HepG2 (cell line): ENCODE measurements around the gene POLR3GL. TPM values are rescaled to one million over a fixed set of nuclear protein-coding genes. Genes with fewer than 3 reads are reported as not detected.

ENCODE experiments used
- ARNTL ChIP-seq: sonication (generic); formaldehyde crosslinking; IDR thresholded peaks from 2 replicates; pipeline ENCODE4 v1.4.0; 2020; ENCODE audit warnings: mild to moderate bottlenecking, missing genetic modification reagents
- BCL6 ChIP-seq: IDR thresholded peaks from 2 replicates; pipeline ENCODE4 v1.6.1; 2016; ENCODE audit warnings: missing genetic modification reagents, missing compliant biosample characterization
- CHD2 ChIP-seq: IDR thresholded peaks from 2 replicates; pipeline ENCODE4 v1.6.1; 2011; ENCODE audit warnings: low read depth, low read length, improper control_type of control experiment
- FOXJ3 ChIP-seq: sonication (generic); formaldehyde crosslinking; IDR thresholded peaks from 2 replicates; pipeline ENCODE4 v1.4.0; 2020; ENCODE audit warnings: missing genetic modification reagents, mild to moderate bottlenecking, borderline replicate concordance
- FOXK2 ChIP-seq: fragments of 450-650 bp; IDR thresholded peaks from 2 replicates; pipeline ENCODE4 v1.6.1; 2016
- HDAC1 ChIP-seq: sonication (generic); formaldehyde crosslinking; IDR thresholded peaks from 2 replicates; pipeline ENCODE4 v1.5.1; 2020; ENCODE audit warnings: mild to moderate bottlenecking, missing genetic modification reagents
- HDAC2 ChIP-seq: sonication (generic); formaldehyde crosslinking; IDR thresholded peaks from 2 replicates; pipeline ENCODE4 v1.4.0; 2020; ENCODE audit warnings: missing genetic modification reagents
- HOXA3 ChIP-seq: sonication (generic); formaldehyde crosslinking; IDR thresholded peaks from 2 replicates; pipeline ENCODE4 v1.5.0; 2020; ENCODE audit warnings: missing genetic modification reagents
- RARA ChIP-seq: IDR thresholded peaks from 2 replicates; pipeline ENCODE4 v1.6.1; 2016; ENCODE audit warnings: missing genetic modification reagents, missing compliant biosample characterization
- REXO4 ChIP-seq: sonication (generic); formaldehyde crosslinking; IDR thresholded peaks from 2 replicates; pipeline ENCODE4 v1.8.0; 2022; ENCODE audit warnings: missing genetic modification reagents, mild to moderate bottlenecking, borderline replicate concordance
- SMC3 ChIP-seq: IDR thresholded peaks from 2 replicates; pipeline ENCODE4 v1.6.1; 2011; ENCODE audit warnings: low read length, improper control_type of control experiment
- SNAI1 ChIP-seq: sonication (generic); formaldehyde crosslinking; IDR thresholded peaks from 2 replicates; pipeline ENCODE4 v1.5.0; 2020; ENCODE audit warnings: mild to moderate bottlenecking, missing genetic modification reagents, borderline replicate concordance
- SOX5 ChIP-seq: IDR thresholded peaks from 2 replicates; pipeline ENCODE4 v1.6.1; 2016; ENCODE audit warnings: borderline replicate concordance
- TBX2 ChIP-seq: sonication (generic); formaldehyde crosslinking; IDR thresholded peaks from 2 replicates; pipeline ENCODE4 v1.5.0; 2020; ENCODE audit warnings: missing genetic modification reagents, mild to moderate bottlenecking, borderline replicate concordance
- ZBTB1 ChIP-seq: sonication (generic); formaldehyde crosslinking; IDR thresholded peaks from 2 replicates; pipeline ENCODE4 v1.4.0; 2020; ENCODE audit warnings: missing genetic modification reagents, borderline replicate concordance
- polyA plus RNA-seq, 8 experiments: library from polyadenylated mRNA; depleted of rRNA in 3 of 8; stranded (reverse) in 7 of 8; unstranded in 1 of 8; fragments of >200 nt; fragmentation: Illumina TruSeq in 4 of 8; extraction: Trizol in 4 of 8; gene quantifications; 2 replicates each; pipeline versions ENCODE4 v1.2.1 to v1.2.3, GENCODE V29; 2011 to 2016; ENCODE audit warnings: low read depth in 4 of 8, missing spikeins in 1 of 8, mixed read lengths in 1 of 8; ENCODE audit not compliant: insufficient read depth in 1 of 8
- total RNA-seq, 5 experiments: library from RNA; depleted of rRNA; stranded (reverse); fragments of >200 nt; fragmentation: Illumina TruSeq; extraction: Trizol; gene quantifications; 2 replicates each; pipeline ENCODE4 v1.2.3, GENCODE V29; 2016; ENCODE audit warnings: low read depth in 1 of 5
- TF ChIP-seq, protein P1 (sequence below): sonication (generic); formaldehyde crosslinking; IDR thresholded peaks from 2 replicates; pipeline ENCODE4 v1.5.1; 2020; ENCODE audit warnings: mild to moderate bottlenecking, missing genetic modification reagents, borderline replicate concordance
- TF ChIP-seq, protein P2 (sequence below): sonication (generic); formaldehyde crosslinking; IDR thresholded peaks from 2 replicates; pipeline ENCODE4 v1.4.0; 2020; ENCODE audit warnings: missing genetic modification reagents, borderline replicate concordance
- TF ChIP-seq, protein P3 (sequence below), 2 experiments: fragments of 450-650 bp in 1 of 2; sonication (generic) in 1 of 2; formaldehyde crosslinking; IDR thresholded peaks; 2 replicates each; pipeline versions ENCODE4 v1.5.0 to v1.8.0; 2020 to 2022; ENCODE audit warnings: mild to moderate bottlenecking in 1 of 2, missing genetic modification reagents in 1 of 2
- TF ChIP-seq, protein P4 (sequence below): IDR thresholded peaks from 2 replicates; pipeline ENCODE4 v1.4.0; 2020; ENCODE audit warnings: mild to moderate bottlenecking, missing genetic modification reagents
- TF ChIP-seq, protein P5 (sequence below): sonication (generic); formaldehyde crosslinking; IDR thresholded peaks from 2 replicates; pipeline ENCODE4 v1.5.0; 2020; ENCODE audit warnings: missing genetic modification reagents, mild to moderate bottlenecking, borderline replicate concordance
- TF ChIP-seq, protein P6 (sequence below): sonication (generic); formaldehyde crosslinking; IDR thresholded peaks from 2 replicates; pipeline ENCODE4 v1.4.0; 2020; ENCODE audit warnings: mild to moderate bottlenecking, missing genetic modification reagents

Gene POLR3GL
- total and polyA plus RNA-seq, 2 of the 13 experiments (the other 11 are each of a cell fraction or from before 2014, with no cell fraction given) = 11.5 to 12.4 TPM

DNA sequence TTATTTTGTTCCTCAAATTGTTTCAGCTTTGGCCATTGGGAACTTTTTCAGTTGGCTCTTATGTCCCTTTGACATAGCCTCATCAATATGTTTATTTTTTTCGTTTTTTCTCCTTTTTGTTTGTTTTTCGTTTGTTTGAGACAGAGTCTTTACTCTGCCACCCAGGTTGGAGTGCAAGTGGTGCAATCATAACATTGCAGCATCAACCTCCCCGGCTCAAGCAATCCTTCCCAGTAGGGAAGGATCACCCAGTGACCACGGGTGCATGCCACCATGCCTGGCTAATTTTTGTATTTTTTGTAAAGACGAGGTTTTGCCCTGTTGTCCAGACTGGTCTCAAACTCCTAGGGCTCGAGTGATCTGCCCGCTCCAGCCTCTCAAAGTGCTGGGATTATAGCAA, 8.1 kb downstream of the POLR3GL start (continued):
- TF ChIP-seq, protein P1, sequence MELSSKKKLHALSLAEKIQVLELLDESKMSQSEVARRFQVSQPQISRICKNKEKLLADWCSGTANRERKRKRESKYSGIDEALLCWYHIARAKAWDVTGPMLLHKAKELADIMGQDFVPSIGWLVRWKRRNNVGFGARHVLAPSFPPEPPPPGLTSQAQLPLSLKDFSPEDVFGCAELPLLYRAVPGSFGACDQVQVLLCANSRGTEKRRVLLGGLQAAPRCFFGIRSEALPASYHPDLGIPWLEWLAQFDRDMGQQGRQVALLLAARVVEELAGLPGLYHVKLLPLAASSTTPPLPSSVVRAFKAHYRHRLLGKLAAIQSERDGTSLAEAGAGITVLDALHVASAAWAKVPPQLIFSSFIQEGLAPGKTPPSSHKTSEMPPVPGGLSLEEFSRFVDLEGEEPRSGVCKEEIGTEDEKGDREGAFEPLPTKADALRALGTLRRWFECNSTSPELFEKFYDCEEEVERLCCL = no peak
- TF ChIP-seq BCL6 (CRISPR knock-in tag) (peak; percentile 59), FOXK2 (0 out of 2 replicates have a peak, but pooled peaks have one; percentile 9), SOX5 (CRISPR knock-in tag) (peak; percentile 43; the same call in 1 of the 2 replicates), RARA (CRISPR knock-in tag) (peak; percentile 49; the same call in 1 of the 2 replicates), FOXJ3 (CRISPR knock-in tag) (peak; percentile 66; the same call in 1 of the 2 replicates), ARNTL (no peak), TBX2 (CRISPR knock-in tag) (no peak), REXO4 (no peak), CHD2 (no peak), ZBTB1 (no peak), SNAI1 (CRISPR knock-in tag) (no peak), HOXA3 (CRISPR knock-in tag) (peak; percentile 27; the same call in 1 of the 2 replicates), HDAC2 (CRISPR knock-in tag) (peak; percentile 66), SMC3 (peak; percentile 39), HDAC1 (CRISPR knock-in tag) (peak; percentile 62; the same call in 1 of the 2 replicates)
- TF ChIP-seq, protein P2, sequence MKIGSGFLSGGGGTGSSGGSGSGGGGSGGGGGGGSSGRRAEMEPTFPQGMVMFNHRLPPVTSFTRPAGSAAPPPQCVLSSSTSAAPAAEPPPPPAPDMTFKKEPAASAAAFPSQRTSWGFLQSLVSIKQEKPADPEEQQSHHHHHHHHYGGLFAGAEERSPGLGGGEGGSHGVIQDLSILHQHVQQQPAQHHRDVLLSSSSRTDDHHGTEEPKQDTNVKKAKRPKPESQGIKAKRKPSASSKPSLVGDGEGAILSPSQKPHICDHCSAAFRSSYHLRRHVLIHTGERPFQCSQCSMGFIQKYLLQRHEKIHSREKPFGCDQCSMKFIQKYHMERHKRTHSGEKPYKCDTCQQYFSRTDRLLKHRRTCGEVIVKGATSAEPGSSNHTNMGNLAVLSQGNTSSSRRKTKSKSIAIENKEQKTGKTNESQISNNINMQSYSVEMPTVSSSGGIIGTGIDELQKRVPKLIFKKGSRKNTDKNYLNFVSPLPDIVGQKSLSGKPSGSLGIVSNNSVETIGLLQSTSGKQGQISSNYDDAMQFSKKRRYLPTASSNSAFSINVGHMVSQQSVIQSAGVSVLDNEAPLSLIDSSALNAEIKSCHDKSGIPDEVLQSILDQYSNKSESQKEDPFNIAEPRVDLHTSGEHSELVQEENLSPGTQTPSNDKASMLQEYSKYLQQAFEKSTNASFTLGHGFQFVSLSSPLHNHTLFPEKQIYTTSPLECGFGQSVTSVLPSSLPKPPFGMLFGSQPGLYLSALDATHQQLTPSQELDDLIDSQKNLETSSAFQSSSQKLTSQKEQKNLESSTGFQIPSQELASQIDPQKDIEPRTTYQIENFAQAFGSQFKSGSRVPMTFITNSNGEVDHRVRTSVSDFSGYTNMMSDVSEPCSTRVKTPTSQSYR (CRISPR knock-in tag) = peak; percentile 11; the same call in 1 of the 2 replicates
- TF ChIP-seq, protein P3, sequence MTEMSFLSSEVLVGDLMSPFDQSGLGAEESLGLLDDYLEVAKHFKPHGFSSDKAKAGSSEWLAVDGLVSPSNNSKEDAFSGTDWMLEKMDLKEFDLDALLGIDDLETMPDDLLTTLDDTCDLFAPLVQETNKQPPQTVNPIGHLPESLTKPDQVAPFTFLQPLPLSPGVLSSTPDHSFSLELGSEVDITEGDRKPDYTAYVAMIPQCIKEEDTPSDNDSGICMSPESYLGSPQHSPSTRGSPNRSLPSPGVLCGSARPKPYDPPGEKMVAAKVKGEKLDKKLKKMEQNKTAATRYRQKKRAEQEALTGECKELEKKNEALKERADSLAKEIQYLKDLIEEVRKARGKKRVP (CRISPR knock-in tag; IDR thresholded peaks at IDR 0.05) = peak in 1 of 2 experiments; percentile 87; a peak in 2 of 4 replicates
- TF ChIP-seq, protein P4, sequence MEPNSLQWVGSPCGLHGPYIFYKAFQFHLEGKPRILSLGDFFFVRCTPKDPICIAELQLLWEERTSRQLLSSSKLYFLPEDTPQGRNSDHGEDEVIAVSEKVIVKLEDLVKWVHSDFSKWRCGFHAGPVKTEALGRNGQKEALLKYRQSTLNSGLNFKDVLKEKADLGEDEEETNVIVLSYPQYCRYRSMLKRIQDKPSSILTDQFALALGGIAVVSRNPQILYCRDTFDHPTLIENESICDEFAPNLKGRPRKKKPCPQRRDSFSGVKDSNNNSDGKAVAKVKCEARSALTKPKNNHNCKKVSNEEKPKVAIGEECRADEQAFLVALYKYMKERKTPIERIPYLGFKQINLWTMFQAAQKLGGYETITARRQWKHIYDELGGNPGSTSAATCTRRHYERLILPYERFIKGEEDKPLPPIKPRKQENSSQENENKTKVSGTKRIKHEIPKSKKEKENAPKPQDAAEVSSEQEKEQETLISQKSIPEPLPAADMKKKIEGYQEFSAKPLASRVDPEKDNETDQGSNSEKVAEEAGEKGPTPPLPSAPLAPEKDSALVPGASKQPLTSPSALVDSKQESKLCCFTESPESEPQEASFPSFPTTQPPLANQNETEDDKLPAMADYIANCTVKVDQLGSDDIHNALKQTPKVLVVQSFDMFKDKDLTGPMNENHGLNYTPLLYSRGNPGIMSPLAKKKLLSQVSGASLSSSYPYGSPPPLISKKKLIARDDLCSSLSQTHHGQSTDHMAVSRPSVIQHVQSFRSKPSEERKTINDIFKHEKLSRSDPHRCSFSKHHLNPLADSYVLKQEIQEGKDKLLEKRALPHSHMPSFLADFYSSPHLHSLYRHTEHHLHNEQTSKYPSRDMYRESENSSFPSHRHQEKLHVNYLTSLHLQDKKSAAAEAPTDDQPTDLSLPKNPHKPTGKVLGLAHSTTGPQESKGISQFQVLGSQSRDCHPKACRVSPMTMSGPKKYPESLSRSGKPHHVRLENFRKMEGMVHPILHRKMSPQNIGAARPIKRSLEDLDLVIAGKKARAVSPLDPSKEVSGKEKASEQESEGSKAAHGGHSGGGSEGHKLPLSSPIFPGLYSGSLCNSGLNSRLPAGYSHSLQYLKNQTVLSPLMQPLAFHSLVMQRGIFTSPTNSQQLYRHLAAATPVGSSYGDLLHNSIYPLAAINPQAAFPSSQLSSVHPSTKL (CRISPR knock-in tag) = peak; percentile 70
- TF ChIP-seq, protein P5, sequence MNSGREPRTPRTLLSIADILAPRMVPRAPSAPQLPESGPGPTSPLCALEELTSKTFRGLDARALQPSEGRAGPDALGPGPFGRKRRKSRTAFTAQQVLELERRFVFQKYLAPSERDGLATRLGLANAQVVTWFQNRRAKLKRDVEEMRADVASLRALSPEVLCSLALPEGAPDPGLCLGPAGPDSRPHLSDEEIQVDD (CRISPR knock-in tag) = no peak
- TF ChIP-seq, protein P6, sequence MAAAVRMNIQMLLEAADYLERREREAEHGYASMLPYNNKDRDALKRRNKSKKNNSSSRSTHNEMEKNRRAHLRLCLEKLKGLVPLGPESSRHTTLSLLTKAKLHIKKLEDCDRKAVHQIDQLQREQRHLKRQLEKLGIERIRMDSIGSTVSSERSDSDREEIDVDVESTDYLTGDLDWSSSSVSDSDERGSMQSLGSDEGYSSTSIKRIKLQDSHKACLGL = no peak
